ENCODE results near the gene HDAC4.

- TF ChIP-seq CTCF (IDR thresholded peaks at IDR 0.05; ENCODE audit: low read length) (no peak), EZH2phosphoT487 (IDR thresholded peaks at IDR 0.05; ENCODE audit: low read length) (no peak), EZH2 (optimal IDR thresholded peaks at IDR 0.05; ENCODE audit: low read depth, low read length) (no peak)
Observed at GRCh38 chr2:239302083-239302807, 98.6 kb downstream of the HDAC4 start.
